SK-N-SH (cell line): ENCODE results near the gene JAZF1. TPM values are rescaled to one million over a fixed set of nuclear protein-coding genes. Genes with fewer than 3 reads are reported as not detected.

Experiments used
- CTCF ChIA-PET: fragments of 300-600, 350-600 bp; formaldehyde crosslinking; extraction: SDS; loops from one replicate; lab custom pipeline; 2021; lab: Yijun Ruan, JAX
- POLR2A ChIA-PET: fragments of 350-600 bp; sonication (Branson Sonifier 250); formaldehyde crosslinking; extraction: SDS; loops from one replicate; lab custom pipeline; 2020; ENCODE audit warnings: antibody characterized with exemption, inconsistent platforms; lab: Yijun Ruan, JAX
- DNase-seq: peaks from one replicate; pipeline ENCODE4 v3.0.0; 2012
- H2AFZ ChIP-seq: fragments of 200-600 bp; sonication (generic); 2 replicates; pipeline ENCODE4 v1.8.1; 2016; ENCODE audit warnings: antibody characterized with exemption, mild to moderate bottlenecking, low read depth
- H3F3A ChIP-seq: fragments of 200-600 bp; sonication (generic); replicated peaks from 2 replicates; pipeline ENCODE3; 2016; ENCODE audit warnings: antibody characterized with exemption, mild to moderate bottlenecking; ENCODE audit not compliant: insufficient read depth
- H3K27ac ChIP-seq, 2 experiments: fragments of 200-500 bp in 1 of 2; fragments of 200-600 bp in 1 of 2; sonication (Bioruptor generic) in 1 of 2; sonication (generic), shearing (Covaris generic) in 1 of 2; 2 replicates each; pipeline versions ENCODE4 v1.5.1 to v1.6.1; 2014 to 2016; ENCODE audit warnings: low read depth in 2 of 2, inconsistent platforms in 1 of 2, low read length in 1 of 2, mild to moderate bottlenecking in 1 of 2, mixed read lengths in 1 of 2
- H3K27me3 ChIP-seq: fragments of 200-600 bp; sonication (generic), shearing (Covaris generic); 2 replicates; pipeline ENCODE4 v1.6.1; 2016; ENCODE audit warnings: mixed run types; ENCODE audit not compliant: insufficient read depth
- H3K36me3 ChIP-seq, 2 experiments: fragments of 200-500 bp in 1 of 2; fragments of 200-600 bp in 1 of 2; sonication (Bioruptor generic) in 1 of 2; sonication (generic) in 1 of 2; replicated peaks in 1 of 2; 2 replicates each; pipeline versions ENCODE3 to v1.5.1; 2014 to 2016; ENCODE audit warnings: low read length in 1 of 2, mild to moderate bottlenecking in 1 of 2; ENCODE audit not compliant: insufficient read depth in 2 of 2, control insufficient read depth in 1 of 2
- H3K4me1 ChIP-seq, 2 experiments: fragments of 200-500 bp in 1 of 2; fragments of 200-600 bp in 1 of 2; sonication (Bioruptor generic) in 1 of 2; sonication (generic), shearing (Covaris generic) in 1 of 2; 2 replicates each; pipeline versions ENCODE4 v1.5.1 to v1.6.1; 2014 to 2016; ENCODE audit warnings: low read depth in 1 of 2, low read length in 1 of 2, mixed run types in 1 of 2; ENCODE audit not compliant: insufficient read depth in 2 of 2, control insufficient read depth in 1 of 2
- H3K4me2 ChIP-seq: fragments of 200-600 bp; sonication (generic), shearing (Covaris generic); 2 replicates; pipeline ENCODE4 v1.6.1; 2017; ENCODE audit warnings: mixed run types
- H3K4me3 ChIP-seq, 2 experiments: fragments of 200-500 bp in 1 of 2; fragments of 200-600 bp in 1 of 2; sonication (Bioruptor generic) in 1 of 2; sonication (generic), shearing (Covaris generic) in 1 of 2; 2 replicates each; pipeline versions ENCODE4 v1.5.1 to v1.8.1; 2014 to 2016; ENCODE audit warnings: low read depth in 2 of 2, inconsistent platforms in 1 of 2, low read length in 1 of 2, mild to moderate bottlenecking in 1 of 2, mixed read lengths in 1 of 2, moderate library complexity in 1 of 2
- H3K79me2 ChIP-seq: fragments of 200-600 bp; sonication (generic); 2 replicates; pipeline ENCODE4 v1.8.1; 2017; ENCODE audit warnings: mild to moderate bottlenecking; ENCODE audit not compliant: insufficient read depth
- H3K9ac ChIP-seq: fragments of 200-600 bp; sonication (generic); 2 replicates; pipeline ENCODE4 v1.6.1; 2017; ENCODE audit warnings: mixed run types
- H3K9me2 ChIP-seq: fragments of 200-600 bp; sonication (generic); 2 replicates; pipeline ENCODE4 v1.6.1; 2017; ENCODE audit warnings: mixed run types
- H3K9me3 ChIP-seq: fragments of 200-600 bp; sonication (generic); 2 replicates; pipeline ENCODE4 v1.6.1; 2017; ENCODE audit warnings: mixed run types, mild to moderate bottlenecking, moderate library complexity
- H4K20me1 ChIP-seq: fragments of 200-600 bp; sonication (generic); 2 replicates; pipeline ENCODE4 v1.6.1; 2017; ENCODE audit warnings: mild to moderate bottlenecking, mixed run types; ENCODE audit not compliant: insufficient read depth
- EP300 ChIP-seq, 2 experiments: IDR thresholded peaks; 2 replicates each; pipeline versions ENCODE4 v1.4.0 to v1.6.1; 2012; ENCODE audit warnings: borderline replicate concordance in 1 of 2, low read depth in 1 of 2, low read length in 1 of 2
- FOSL2 ChIP-seq: IDR thresholded peaks from 2 replicates; pipeline ENCODE4 v1.4.0; 2012; ENCODE audit warnings: low read depth, mild to moderate bottlenecking, moderate library complexity, borderline replicate concordance
- GATA2 ChIP-seq: sonication (generic); formaldehyde crosslinking; IDR thresholded peaks from 2 replicates; pipeline ENCODE4 v1.5.0; 2020; ENCODE audit warnings: mild to moderate bottlenecking, missing genetic modification reagents
- MEF2A ChIP-seq: IDR thresholded peaks from 2 replicates; pipeline ENCODE4 v1.4.0; 2012; ENCODE audit warnings: low read depth, borderline replicate concordance
- MXI1 ChIP-seq: IDR thresholded peaks from 2 replicates; pipeline ENCODE4 v1.6.1; 2012; ENCODE audit warnings: mild to moderate bottlenecking, low read depth, low read length, improper control_type of control experiment
- NFIC ChIP-seq: IDR thresholded peaks from 2 replicates; pipeline ENCODE4 v1.4.0; 2012; ENCODE audit warnings: borderline replicate concordance
- NRF1 ChIP-seq: IDR thresholded peaks from 2 replicates; pipeline ENCODE4 v1.6.1; 2012; ENCODE audit warnings: low read depth, mild to moderate bottlenecking, low read length
- RAD21 ChIP-seq: IDR thresholded peaks from 2 replicates; pipeline ENCODE4 v1.6.1; 2012; ENCODE audit warnings: mild to moderate bottlenecking, low read length
- RCOR1 ChIP-seq: fragments of 150-350 bp; IDR thresholded peaks from 2 replicates; pipeline ENCODE4 v1.6.1; 2017; ENCODE audit warnings: antibody characterized with exemption, low read length
- REST ChIP-seq: IDR thresholded peaks from 2 replicates; pipeline ENCODE4 v1.6.1; 2012; ENCODE audit warnings: mild to moderate bottlenecking, low read depth, low read length, moderate library complexity
- RFX5 ChIP-seq: IDR thresholded peaks from 2 replicates; pipeline ENCODE4 v1.6.1; 2012; ENCODE audit warnings: mild to moderate bottlenecking, improper control_type of control experiment, low read length
- TCF12 ChIP-seq: IDR thresholded peaks from 2 replicates; pipeline ENCODE4 v1.4.0; 2012
- YY1 ChIP-seq: IDR thresholded peaks from 2 replicates; pipeline ENCODE4 v1.4.0; 2012; ENCODE audit warnings: low read depth, mild to moderate bottlenecking
- WGBS: methylation state at CpG from one replicate; pipeline ENCODE4 v1.1.6; 2017; ENCODE audit warnings: low lambda C conversion rate; 5-methylcytosine and 5-hydroxymethylcytosine counted together
- polyA plus RNA-seq, 3 experiments: library from polyadenylated mRNA; depleted of rRNA; stranded (reverse); fragments of >200 nt; gene quantifications; 2 replicates each; pipeline ENCODE4 v1.2.3, GENCODE V29; 2012
- TF ChIP-seq, protein P1 (sequence below): IDR thresholded peaks from 2 replicates; pipeline ENCODE4; 2012

The JAZF1 gene
- polyA plus RNA-seq, 1 of the 3 experiments (the other 2 are of a cell fraction) = 1.7 TPM

DNA sequence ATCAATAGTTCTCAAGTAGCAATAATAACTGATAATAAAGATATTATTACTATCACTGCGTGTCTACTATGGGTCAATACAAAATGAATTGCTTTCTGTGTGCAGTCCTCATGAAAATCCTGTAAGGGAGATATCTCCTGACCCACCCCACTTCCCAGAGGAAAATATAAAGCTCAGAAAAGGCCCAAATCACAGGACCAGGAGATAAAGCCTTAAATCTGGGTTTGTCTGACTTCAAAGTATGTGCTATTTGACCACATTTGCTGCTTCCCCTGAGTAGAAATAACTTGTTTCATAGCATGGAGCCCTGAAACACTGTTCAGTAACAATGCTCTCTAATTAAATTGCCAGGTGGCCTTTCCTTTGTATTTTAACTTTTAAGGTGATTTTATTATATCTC lies 174.1 kb downstream of the JAZF1 start:
- H3K27me3 ChIP-seq = no peaks in the 10 kb centered on the region
- H3K36me3 ChIP-seq = no peaks in the 10 kb centered on the region
- ChIA-PET POLR2A (no interaction called here), CTCF (interaction anchor here (1.1 kb wide), 1 partner anchor 14 kb away, joined by 4 read pairs; no protein-coding TSS in a partner anchor)
- H3K4me1 ChIP-seq = peaks cover 0 to 6% of the 10 kb centered on the region in 2 experiments; a peak in 1 of 4 replicates
- no peak for TF ChIP-seq REST
- TF ChIP-seq GATA2 (CRISPR knock-in tag) = no peak
- TF ChIP-seq MXI1 = no peak
- TF ChIP-seq NFIC = no peak
- no peak for TF ChIP-seq EP300 (IDR thresholded peaks at IDR 0.05; ENCODE audit: borderline replicate concordance in 1 of 2, low read depth in 1 of 2, low read length in 1 of 2)
- no peak for TF ChIP-seq MEF2A
- TF ChIP-seq NRF1 = no peak
- TF ChIP-seq RAD21 = no peak
- TF ChIP-seq FOSL2 = no peak
- H3K79me2 ChIP-seq = no peaks in the 10 kb centered on the region
- H2AFZ ChIP-seq = no peak overlapping the region
- H3K4me2 ChIP-seq = no peak overlapping the region
- no peaks in the 10 kb centered on the region for H3K9me3 ChIP-seq
- no peaks in the 10 kb centered on the region for H3K9me2 ChIP-seq
- no peak for DNase-seq
- no peaks in the 10 kb centered on the region for H4K20me1 ChIP-seq
- no peak overlapping the region for H3K9ac ChIP-seq
- no peaks in the 10 kb centered on the region for H3F3A ChIP-seq
- H3K27ac ChIP-seq = no peak overlapping the region
- WGBS = 86% methylated on average over 1 of the region's 1 CpG
- no peak overlapping the region for H3K4me3 ChIP-seq

DNA sequence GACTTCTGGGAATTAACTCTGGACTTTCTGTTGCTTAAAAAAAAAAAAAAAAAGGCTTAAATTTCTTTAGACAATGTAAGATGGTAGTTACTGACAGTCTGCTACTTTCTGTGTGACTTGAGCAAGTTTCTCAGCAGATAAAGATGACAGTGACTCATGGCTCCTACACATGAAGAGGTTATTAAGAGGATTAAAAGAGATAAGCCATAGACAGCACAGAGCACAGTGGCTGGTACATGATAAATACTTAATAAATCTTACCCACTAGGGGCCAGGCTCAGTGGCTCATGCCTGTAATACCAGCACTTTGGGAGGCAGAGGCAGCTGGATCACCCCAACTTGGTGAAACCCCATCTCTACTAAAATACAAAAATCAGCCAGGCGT lies 174.8 kb downstream of the JAZF1 start:
- WGBS = 79% methylated on average over 1 of the region's 1 CpG
- Histone ChIP-seq H3K9me2 (no peaks in the 10 kb centered on the region), H4K20me1 (no peaks in the 10 kb centered on the region), H3K27me3 (no peaks in the 10 kb centered on the region), H3F3A (no peaks in the 10 kb centered on the region), H3K27ac (no peak overlapping the region), H3K9ac (no peak overlapping the region), H3K79me2 (no peaks in the 10 kb centered on the region), H3K36me3 (no peaks in the 10 kb centered on the region), H2AFZ (no peak overlapping the region), H3K9me3 (no peaks in the 10 kb centered on the region), H3K4me1 (peaks cover 0 to 6% of the 10 kb centered on the region in 2 experiments; a peak in 1 of 4 replicates), H3K4me2 (no peak overlapping the region), H3K4me3 (no peak overlapping the region)
- ChIA-PET POLR2A (interaction anchor here (0.6 kb wide), 1 partner anchor 813 kb away, joined by 3 read pairs; no protein-coding TSS in a partner anchor), CTCF (interaction anchor here (0.6 to 4.0 kb wide), 3 partner anchors 14 to 304 kb away, joined by 3 to 24 read pairs (median 4); no protein-coding TSS in a partner anchor)
- no peak for DNase-seq
- no peak for TF ChIP-seq RFX5
- TF ChIP-seq, protein P1, sequence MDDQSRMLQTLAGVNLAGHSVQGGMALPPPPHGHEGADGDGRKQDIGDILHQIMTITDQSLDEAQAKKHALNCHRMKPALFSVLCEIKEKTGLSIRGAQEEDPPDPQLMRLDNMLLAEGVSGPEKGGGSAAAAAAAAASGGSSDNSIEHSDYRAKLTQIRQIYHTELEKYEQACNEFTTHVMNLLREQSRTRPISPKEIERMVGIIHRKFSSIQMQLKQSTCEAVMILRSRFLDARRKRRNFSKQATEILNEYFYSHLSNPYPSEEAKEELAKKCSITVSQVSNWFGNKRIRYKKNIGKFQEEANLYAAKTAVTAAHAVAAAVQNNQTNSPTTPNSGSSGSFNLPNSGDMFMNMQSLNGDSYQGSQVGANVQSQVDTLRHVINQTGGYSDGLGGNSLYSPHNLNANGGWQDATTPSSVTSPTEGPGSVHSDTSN = no peak
- no peak for TF ChIP-seq RCOR1
- TF ChIP-seq NRF1 = no peak
- no peak for TF ChIP-seq TCF12
- TF ChIP-seq YY1 = no peak
- TF ChIP-seq RAD21 = no peak
- TF ChIP-seq, all 33 proteins: peak for 0
